Smooth muscle cell (in vitro differentiated cells): ENCODE results near the gene TTYH3. TPM values are rescaled to one million over a fixed set of nuclear protein-coding genes. Genes with fewer than 3 reads are reported as not detected.
A peak's percentile ranks its signal among the peaks of the same experiment; 100 is the strongest.

Source experiments
- DNase-seq: peaks from one replicate; lab custom pipeline; 2025; ENCODE audit not compliant: unreplicated experiment; lab: John Stamatoyannopoulos, UW
- H2AFZ ChIP-seq: fragments of 200-600 bp; sonication (generic); 2 replicates; pipeline ENCODE4 v1.6.0; 2016; ENCODE audit warnings: antibody characterized with exemption, low read depth, mild to moderate bottlenecking
- H3F3A ChIP-seq: fragments of 200-600 bp; sonication (generic); 2 replicates; pipeline ENCODE4 v1.6.0; 2017; ENCODE audit warnings: antibody characterized with exemption, low read depth
- H3K27ac ChIP-seq: fragments of 200-600 bp; sonication (generic); 2 replicates; pipeline ENCODE4 v1.5.1; 2016; ENCODE audit warnings: low read depth, mild to moderate bottlenecking
- H3K27me3 ChIP-seq: fragments of 200-600 bp; sonication (generic); 2 replicates; pipeline ENCODE4 v1.6.1; 2016; ENCODE audit warnings: low read depth, mild to moderate bottlenecking
- H3K36me3 ChIP-seq: fragments of 200-600 bp; sonication (generic); 2 replicates; pipeline ENCODE4 v1.5.1; 2016; ENCODE audit warnings: low read depth
- H3K4me1 ChIP-seq: fragments of 200-600 bp; sonication (generic); 2 replicates; pipeline ENCODE4 v1.5.1; 2016; ENCODE audit warnings: low read depth
- H3K4me2 ChIP-seq: fragments of 200-600 bp; sonication (generic); 2 replicates; pipeline ENCODE4 v1.6.0; 2016; ENCODE audit warnings: mild to moderate bottlenecking
- H3K4me3 ChIP-seq: fragments of 200-600 bp; sonication (generic); 2 replicates; pipeline ENCODE4 v1.5.1; 2016; ENCODE audit warnings: mild to moderate bottlenecking
- H3K79me2 ChIP-seq: fragments of 200-600 bp; sonication (generic); 2 replicates; pipeline ENCODE4 v1.6.0; 2016; ENCODE audit warnings: low read depth, mild to moderate bottlenecking
- H3K9ac ChIP-seq: fragments of 200-600 bp; sonication (generic); 2 replicates; pipeline ENCODE4 v1.6.0; 2016; ENCODE audit warnings: low read depth
- H3K9me3 ChIP-seq: fragments of 200-600 bp; sonication (generic); replicated peaks from 2 replicates; pipeline ENCODE4 v1.5.1; 2016; ENCODE audit warnings: low read depth
- H4K20me1 ChIP-seq: fragments of 200-600 bp; sonication (generic); 2 replicates; pipeline ENCODE4 v1.6.0; 2016; ENCODE audit warnings: low read depth
- WGBS: methylation state at CpG from one replicate; pipeline ENCODE4 v1.1.7; 2016; ENCODE audit warnings: low lambda C conversion rate; 5-methylcytosine and 5-hydroxymethylcytosine counted together
- polyA plus RNA-seq: library from polyadenylated mRNA; unstranded; fragments of >200 nt; fragmentation: Nextera tagmentation; extraction: Ambion mirVana; gene quantifications from 2 replicates; pipeline ENCODE4 v1.2.1, GENCODE V29; 2016
- total RNA-seq: library from RNA; depleted of rRNA; stranded (reverse); fragments of >200 nt; gene quantifications from 2 replicates; pipeline ENCODE4 v1.2.3, GENCODE V29; 2014
- TF ChIP-seq, protein P1 (sequence below): fragments of 200-600 bp; sonication (generic); IDR thresholded peaks from 2 replicates; pipeline ENCODE4 v1.5.1; 2017; ENCODE audit warnings: borderline replicate concordance, mild to moderate bottlenecking, antibody characterized with exemption; ENCODE audit not compliant: insufficient read depth, poor library complexity, severe bottlenecking

The TTYH3 gene
- total and polyA plus RNA-seq, 2 experiments from 2014 or later, result 51.5 to 179 TPM

- H3K4me2 ChIP-seq, result no peak overlapping the region
- no peak overlapping the region for H3K9ac ChIP-seq
- H3K27me3 ChIP-seq, result no peaks in the 10 kb centered on the region
- no peaks in the 10 kb centered on the region for H3K9me3 ChIP-seq
- TF ChIP-seq, protein P1, sequence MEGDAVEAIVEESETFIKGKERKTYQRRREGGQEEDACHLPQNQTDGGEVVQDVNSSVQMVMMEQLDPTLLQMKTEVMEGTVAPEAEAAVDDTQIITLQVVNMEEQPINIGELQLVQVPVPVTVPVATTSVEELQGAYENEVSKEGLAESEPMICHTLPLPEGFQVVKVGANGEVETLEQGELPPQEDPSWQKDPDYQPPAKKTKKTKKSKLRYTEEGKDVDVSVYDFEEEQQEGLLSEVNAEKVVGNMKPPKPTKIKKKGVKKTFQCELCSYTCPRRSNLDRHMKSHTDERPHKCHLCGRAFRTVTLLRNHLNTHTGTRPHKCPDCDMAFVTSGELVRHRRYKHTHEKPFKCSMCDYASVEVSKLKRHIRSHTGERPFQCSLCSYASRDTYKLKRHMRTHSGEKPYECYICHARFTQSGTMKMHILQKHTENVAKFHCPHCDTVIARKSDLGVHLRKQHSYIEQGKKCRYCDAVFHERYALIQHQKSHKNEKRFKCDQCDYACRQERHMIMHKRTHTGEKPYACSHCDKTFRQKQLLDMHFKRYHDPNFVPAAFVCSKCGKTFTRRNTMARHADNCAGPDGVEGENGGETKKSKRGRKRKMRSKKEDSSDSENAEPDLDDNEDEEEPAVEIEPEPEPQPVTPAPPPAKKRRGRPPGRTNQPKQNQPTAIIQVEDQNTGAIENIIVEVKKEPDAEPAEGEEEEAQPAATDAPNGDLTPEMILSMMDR, result no peak
- no peak overlapping the region for H3K27ac ChIP-seq
- H3F3A ChIP-seq, result no peaks in the 10 kb centered on the region
- H3K36me3 ChIP-seq, result no peaks in the 10 kb centered on the region
- DNase-seq, result no peak
- WGBS, result 94% methylated on average over 20 of the region's 20 CpGs
- no peak overlapping the region for H2AFZ ChIP-seq
- H3K4me1 ChIP-seq, result peaks cover 11% of the 10 kb centered on the region
- H4K20me1 ChIP-seq, result no peaks in the 10 kb centered on the region
- H3K4me3 ChIP-seq, result no peak overlapping the region
- H3K79me2 ChIP-seq, result no peaks in the 10 kb centered on the region
Observed at GRCh38 chr7:2708547-2709310, 76.9 kb downstream of the TTYH3 start.

- H3K36me3 ChIP-seq, result no peaks in the 10 kb centered on the region
- H3K79me2 ChIP-seq, result no peaks in the 10 kb centered on the region
- no peak overlapping the region for H3K4me2 ChIP-seq
- 36% methylated on average over 34 of the region's 35 CpGs for WGBS
- no peaks in the 10 kb centered on the region for H3K27me3 ChIP-seq
- peaks cover 11% of the 10 kb centered on the region for H3K4me1 ChIP-seq
- no peak overlapping the region for H3K4me3 ChIP-seq
- no peaks in the 10 kb centered on the region for H3K9me3 ChIP-seq
- no peak for DNase-seq
- no peak overlapping the region for H3K27ac ChIP-seq
- TF ChIP-seq, protein P1, result peak; percentile 89
- H2AFZ ChIP-seq, result no peak overlapping the region
- H3K9ac ChIP-seq, result no peak overlapping the region
- no peaks in the 10 kb centered on the region for H3F3A ChIP-seq
- no peaks in the 10 kb centered on the region for H4K20me1 ChIP-seq
Observed at GRCh38 chr7:2709553-2710285, 77.9 kb downstream of the TTYH3 start.

DNA sequence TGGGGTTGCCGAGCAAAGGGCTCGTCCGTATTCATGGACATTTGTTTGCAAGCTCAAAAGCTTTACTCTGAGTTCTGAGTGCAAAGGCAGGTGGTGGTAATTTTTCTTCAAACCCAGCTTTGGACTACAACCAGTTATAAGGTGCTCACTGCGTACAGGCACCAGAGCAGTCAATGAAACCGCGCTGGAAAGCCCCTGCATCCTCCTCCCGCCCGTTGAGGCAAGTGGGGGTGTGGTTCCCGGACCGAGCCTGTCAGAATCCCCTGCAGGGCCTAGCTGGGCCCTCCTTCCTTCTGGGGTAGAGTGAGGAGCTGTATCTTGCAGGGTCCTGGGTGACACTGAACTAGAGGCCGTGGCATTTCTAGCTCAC, 78.5 kb downstream of the TTYH3 start:
- Histone ChIP-seq H2AFZ (no peak overlapping the region), H3K4me1 (peaks cover 11% of the 10 kb centered on the region), H3K4me3 (no peak overlapping the region), H3K9ac (no peak overlapping the region), H3K27me3 (no peaks in the 10 kb centered on the region), H3K79me2 (no peaks in the 10 kb centered on the region), H3K27ac (no peak overlapping the region), H3K9me3 (no peaks in the 10 kb centered on the region), H3K36me3 (no peaks in the 10 kb centered on the region), H3F3A (no peaks in the 10 kb centered on the region), H3K4me2 (no peak overlapping the region), H4K20me1 (no peaks in the 10 kb centered on the region)
- DNase-seq, result no peak
- TF ChIP-seq, protein P1, result no peak
- WGBS, result 91% methylated on average over 11 of the region's 11 CpGs
